ENCODE results near the gene FAH. TPM values are rescaled to one million over a fixed set of nuclear protein-coding genes. Genes with fewer than 3 reads are reported as not detected.

Gene FAH
- total RNA-seq, 1 experiment from 2014 or later, result 21.5 TPM

DNA sequence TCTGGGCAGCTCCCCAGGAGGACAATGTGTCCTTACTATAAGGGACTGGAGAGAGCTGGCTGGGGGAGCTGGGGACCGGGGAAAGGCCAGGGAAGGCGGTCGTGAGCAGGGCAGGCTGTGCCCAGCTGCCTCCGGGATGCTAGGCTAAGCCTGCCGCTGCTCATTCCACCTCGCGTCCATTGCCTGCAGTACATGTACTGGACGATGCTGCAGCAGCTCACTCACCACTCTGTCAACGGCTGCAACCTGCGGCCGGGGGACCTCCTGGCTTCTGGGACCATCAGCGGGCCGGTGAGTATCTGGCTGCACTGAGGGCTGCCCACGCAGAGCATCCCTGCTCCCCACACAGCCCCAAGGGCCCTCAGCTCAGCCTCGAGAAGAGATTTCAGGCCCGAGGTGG, 27.1 kb downstream of the FAH start:
- Histone ChIP-seq H3K4me1 (ENCODE audit: insufficient read depth, low read length) (no peaks in the 10 kb centered on the region), H3K79me1 (ENCODE audit: insufficient read depth, low read depth, low read length, poor library complexity, severe bottlenecking) (no peaks in the 10 kb centered on the region), H2BK15ac (ENCODE audit: low read depth, low read length) (no peak overlapping the region), H3K27ac (ENCODE audit: insufficient read length, low read depth, low read length) (no peak overlapping the region), H2BK20ac (ENCODE audit: low read depth, low read length, poor library complexity, severe bottlenecking) (no peak overlapping the region), H2BK12ac (ENCODE audit: insufficient read length, low read depth, low read length) (no peak overlapping the region), H2AFZ (ENCODE audit: low read length) (no peak overlapping the region), H3K27me3 (ENCODE audit: insufficient read depth, low read length) (no peaks in the 10 kb centered on the region), H2BK5ac (ENCODE audit: insufficient read length, low read length) (no peak overlapping the region), H4K91ac (ENCODE audit: insufficient read length, low read depth, low read length) (no peak overlapping the region), H3T11ph (ENCODE audit: low read length) (no peak overlapping the region), H3K23ac (ENCODE audit: insufficient read length, low read depth, low read length) (no peak overlapping the region), H4K20me1 (ENCODE audit: control insufficient read depth, insufficient read depth, insufficient read length) (no peaks in the 10 kb centered on the region), H4K5ac (ENCODE audit: insufficient read length, low read depth, low read length) (no peak overlapping the region), H3K14ac (ENCODE audit: insufficient read depth, low read length) (no peak overlapping the region), H3K9me3 (ENCODE audit: control insufficient read depth, low read depth, low read length) (no peaks in the 10 kb centered on the region), H2BK120ac (ENCODE audit: low read depth, low read length, poor library complexity, severe bottlenecking) (no peak overlapping the region), H3K4ac (ENCODE audit: low read depth, low read length) (no peak overlapping the region), H4K8ac (replicated peaks; ENCODE audit: insufficient read length, low read depth, low read length) (no peak overlapping the region), H3K9ac (ENCODE audit: extremely low read depth, insufficient read length, low read length) (no peak overlapping the region), H3K79me2 (ENCODE audit: insufficient read depth, low read length) (no peaks in the 10 kb centered on the region), H3K56ac (ENCODE audit: insufficient read length, low read depth, low read length) (no peak overlapping the region), H3K23me2 (ENCODE audit: insufficient read length, low read depth, low read length, poor library complexity, severe bottlenecking) (no peaks in the 10 kb centered on the region), H3K4me2 (ENCODE audit: insufficient read depth, insufficient read length, low read length) (no peak overlapping the region), H3K18ac (ENCODE audit: insufficient read length, low read depth, low read length) (no peak overlapping the region), H2AK5ac (ENCODE audit: insufficient read length, low read length) (no peak overlapping the region)
- TF ChIP-seq CTCF (conservative IDR thresholded peaks at IDR 0.05), result no peak
- no peaks in the 10 kb centered on the region for H3K27me3 Mint-ChIP-seq (ENCODE audit: low read depth)
- no peak overlapping the region for H3K4me3 Mint-ChIP-seq
- H3K27ac Mint-ChIP-seq, result no peak overlapping the region
- peaks cover 4 to 29% (median 6%) of the 10 kb centered on the region in 3 experiments; a peak in 4 of 7 replicates for H3K36me3 Mint-ChIP-seq (ENCODE audit: insufficient read depth in 1 of 3, low read depth in 3 of 3)
- DNase-seq, result no peak
- no peaks in the 10 kb centered on the region for H3K4me1 Mint-ChIP-seq
- WGBS (ENCODE audit: extremely low coverage, insufficient read length, low lambda C conversion rate), result no CpG with 5 or more reads among the region's 16 CpGs
- H3K9me3 Mint-ChIP-seq, result no peaks in the 10 kb centered on the region

All from H9 (cell line).